HG02852 (cell line): ENCODE measurements around the gene CHCHD3.
A peak's percentile ranks its signal among the peaks of the same experiment; 100 is the strongest.

Experiments used
- ATAC-seq: cut with Tn5 transposase; IDR thresholded peaks from one replicate; pipeline ENCODE4 v1.9.1; 2021; ENCODE audit warnings: mild to moderate bottlenecking, moderate library complexity; ENCODE audit not compliant: unreplicated experiment

The CHCHD3 gene

DNA sequence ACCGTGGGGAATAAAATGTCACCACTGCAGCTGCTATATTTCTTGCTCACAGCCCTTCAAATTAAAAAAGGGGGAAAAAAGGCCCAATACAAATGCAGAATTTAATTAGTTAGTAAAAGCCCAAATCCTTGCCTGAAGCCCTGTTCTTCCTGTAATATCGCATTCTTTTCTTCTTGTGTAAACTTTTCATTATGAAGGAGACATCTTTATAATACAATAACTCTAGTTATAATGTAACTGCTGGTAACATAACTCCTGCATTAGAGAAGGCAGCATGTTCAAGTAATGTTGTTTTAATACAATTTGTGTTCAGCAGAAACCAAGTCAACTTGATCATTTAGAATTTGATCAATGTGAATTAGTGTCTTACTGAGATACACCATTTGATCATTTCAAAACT is 250.9 kb downstream of the CHCHD3 start:
- ATAC-seq: no peak

- peak; percentile 52 for ATAC-seq
Observed at GRCh38 chr7:132828502-132828901, 253.4 kb downstream of the CHCHD3 start.

DNA sequence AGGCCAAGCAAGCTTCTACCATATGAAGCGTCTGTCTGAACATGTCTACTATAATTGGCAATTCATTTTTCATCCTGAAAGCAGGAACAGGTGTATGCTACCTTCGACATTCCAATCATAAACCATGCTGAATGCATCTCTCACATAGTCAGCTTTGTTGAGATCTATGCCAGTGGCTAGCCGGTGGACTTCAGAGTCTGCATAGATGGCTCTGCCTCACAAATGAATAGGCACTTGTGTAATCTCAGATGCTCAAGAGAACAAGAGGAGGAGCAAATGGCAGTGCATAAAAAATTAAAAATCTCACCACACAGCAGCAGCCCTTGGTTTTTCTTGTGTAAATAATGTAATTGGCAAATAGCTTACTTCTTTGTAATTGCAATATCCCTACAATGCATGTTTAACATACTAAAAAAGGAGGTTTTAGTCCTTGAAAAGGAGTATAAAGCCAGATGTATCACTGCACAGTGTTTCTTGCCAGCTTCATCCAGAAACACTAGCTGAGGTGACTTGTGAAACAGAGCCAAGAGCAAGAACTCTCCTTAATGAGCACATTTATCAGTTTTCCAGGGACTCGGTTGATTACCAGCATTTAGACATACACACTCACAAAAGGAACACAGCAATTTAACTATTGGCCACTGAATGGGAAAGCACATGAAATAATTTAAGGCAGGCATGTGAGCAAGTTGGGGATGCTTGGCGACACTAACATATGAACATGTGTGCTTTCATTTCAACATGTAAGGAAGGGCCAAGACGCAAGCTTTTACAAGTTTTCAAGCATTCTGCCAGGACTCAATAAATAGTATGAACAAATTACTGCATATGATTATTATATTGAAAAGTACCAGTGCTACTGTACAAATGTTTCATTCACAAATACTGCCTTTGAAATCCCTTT is 255.7 kb downstream of the CHCHD3 start:
- ATAC-seq: no peak

DNA sequence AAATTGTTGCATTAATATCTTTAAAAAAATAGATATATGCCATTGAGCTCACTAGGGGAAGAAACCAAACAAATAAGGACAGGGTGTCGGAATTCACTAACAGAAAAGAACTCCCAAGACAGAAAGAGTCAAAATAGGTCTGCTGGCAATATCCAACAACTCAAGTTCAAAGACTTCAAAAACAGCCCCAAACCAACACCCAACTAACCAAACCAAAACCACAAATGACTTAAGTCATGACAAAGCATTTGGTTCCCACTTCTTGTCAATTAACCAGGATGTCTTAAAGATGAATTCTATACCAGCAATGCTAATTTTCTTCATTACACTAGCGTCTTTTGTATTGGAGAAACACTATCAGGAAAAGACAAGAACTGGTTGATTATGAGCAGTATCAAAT is 256.7 kb downstream of the CHCHD3 start:
- no peak for ATAC-seq

DNA sequence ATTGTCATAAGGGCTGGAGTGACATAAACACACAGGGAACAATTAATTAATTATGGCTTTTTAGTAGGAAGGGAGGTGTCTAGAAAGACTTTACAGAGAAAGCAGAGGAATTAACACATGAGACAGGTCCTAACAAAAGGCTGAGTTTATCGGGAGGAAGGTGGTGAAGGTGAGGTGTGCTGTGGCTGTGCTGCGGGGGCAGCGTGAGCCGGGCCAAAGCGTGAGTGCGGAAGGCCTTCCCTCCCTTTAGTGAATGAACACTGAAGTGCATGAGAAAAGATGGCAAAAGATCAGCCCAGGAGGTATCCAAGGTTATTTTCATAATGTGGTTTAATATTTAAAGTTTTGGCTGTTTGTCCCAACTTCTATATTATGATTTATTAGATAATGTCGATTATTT is 262.2 kb downstream of the CHCHD3 start:
- ATAC-seq: no peak

DNA sequence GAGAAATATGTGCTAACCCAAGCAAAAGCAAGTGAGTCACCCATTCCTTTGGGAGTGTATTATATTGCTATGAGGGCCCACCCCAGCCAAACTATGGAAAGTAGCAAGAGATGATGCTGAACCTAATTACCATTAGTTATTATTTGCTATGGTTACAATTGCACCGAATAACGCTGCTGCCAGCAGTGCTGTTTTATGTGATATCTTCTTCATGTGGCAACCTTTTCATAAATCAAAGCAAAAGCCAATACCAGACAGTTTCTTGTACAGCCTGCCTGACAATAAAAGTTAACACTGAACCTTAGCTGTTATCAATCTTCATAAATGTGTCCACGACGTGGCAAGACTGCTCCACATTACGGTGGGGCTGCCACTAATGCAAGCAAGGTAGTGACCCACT is 263.9 kb downstream of the CHCHD3 start:
- ATAC-seq: no peak

- ATAC-seq: no peak
Observed at GRCh38 chr7:132815696-132816311, 266.1 kb downstream of the CHCHD3 start.

- ATAC-seq: no peak
Observed at GRCh38 chr7:132815130-132815529, 266.8 kb downstream of the CHCHD3 start.

DNA sequence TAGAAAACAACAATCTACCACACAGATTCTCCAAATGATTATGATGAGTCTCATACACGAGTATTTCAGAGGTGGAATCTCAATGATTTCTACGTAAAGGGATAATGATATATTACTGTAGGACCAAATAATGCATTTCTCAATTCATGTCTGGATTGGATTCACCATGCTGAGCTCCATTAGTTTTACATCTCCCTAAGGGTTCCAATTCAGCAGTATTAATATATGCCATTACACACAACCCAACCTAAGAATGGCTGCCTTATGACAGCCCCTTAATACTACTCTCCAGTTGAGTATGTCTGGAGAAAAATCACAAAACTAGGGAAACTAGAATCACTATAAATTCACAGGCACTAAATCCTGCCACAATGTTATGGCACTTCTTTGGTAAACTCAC is 271.3 kb downstream of the CHCHD3 start:
- no peak for ATAC-seq

DNA sequence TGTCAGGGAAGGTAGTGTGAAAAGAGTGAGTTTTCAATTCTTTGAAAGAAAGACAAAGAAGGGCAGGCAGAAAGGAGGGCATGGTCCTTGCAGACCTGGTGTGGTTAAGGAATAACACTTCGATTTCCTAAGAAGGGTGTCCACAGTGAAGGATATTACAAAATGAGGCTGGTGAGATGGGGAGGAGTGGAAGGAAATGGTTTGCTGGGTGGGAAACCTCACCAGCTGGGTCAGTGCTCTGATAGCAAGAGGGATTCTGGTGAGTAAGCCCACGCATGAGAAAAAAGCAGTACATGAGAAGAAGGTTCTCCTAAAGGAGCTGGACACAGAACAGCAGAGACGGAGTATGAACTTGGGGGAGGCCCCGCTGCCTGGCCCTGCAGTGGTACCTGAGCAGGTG is 275.1 kb downstream of the CHCHD3 start:
- ATAC-seq: no peak

DNA sequence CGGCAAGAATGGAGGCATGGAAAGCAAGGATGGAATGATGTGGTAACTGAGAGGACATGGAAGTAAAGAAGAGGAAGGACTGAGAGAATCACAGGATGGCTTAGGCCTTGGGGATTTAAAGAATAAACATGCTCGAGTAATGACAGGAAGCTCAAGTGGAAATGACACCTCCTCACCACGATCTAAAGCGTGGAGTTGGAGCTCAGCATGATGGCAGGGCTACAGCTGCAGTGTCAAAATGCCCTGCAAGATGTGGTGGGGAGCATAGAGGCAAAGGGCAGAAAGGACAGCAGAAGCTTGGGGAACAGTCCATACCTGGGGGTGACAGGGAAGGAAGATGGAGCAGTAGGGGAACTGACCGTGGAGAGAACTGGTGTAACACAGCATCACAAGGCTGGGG is 276.1 kb downstream of the CHCHD3 start:
- no peak for ATAC-seq

GRCh38 chr7:132804849-132805485 is 276.9 kb downstream of the CHCHD3 start:
- no peak for ATAC-seq

DNA sequence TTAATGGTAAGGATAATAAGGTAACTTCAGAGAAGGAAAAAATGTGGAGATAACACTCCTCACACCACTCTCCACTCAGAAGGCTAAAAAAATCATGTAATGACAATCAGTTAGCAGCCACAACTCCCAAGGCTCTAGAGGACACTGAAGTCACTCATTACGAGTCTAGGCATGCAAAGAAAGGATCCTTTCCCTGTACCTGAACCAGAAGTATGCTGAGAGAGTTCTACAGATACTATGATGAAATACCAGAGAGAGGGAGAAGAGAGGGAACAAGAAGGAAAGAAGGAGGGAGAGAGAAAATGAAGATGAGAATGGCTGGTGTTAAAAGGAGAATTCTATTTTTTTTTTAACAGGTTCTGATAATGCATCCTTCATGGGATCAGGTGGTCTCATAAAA is 281.4 kb downstream of the CHCHD3 start:
- ATAC-seq: no peak

- ATAC-seq: no peak
Observed at GRCh38 chr7:132799081-132799413, 282.8 kb downstream of the CHCHD3 start.

- ATAC-seq: no peak
Observed at GRCh38 chr7:132797152-132797551, 284.7 kb downstream of the CHCHD3 start.

DNA sequence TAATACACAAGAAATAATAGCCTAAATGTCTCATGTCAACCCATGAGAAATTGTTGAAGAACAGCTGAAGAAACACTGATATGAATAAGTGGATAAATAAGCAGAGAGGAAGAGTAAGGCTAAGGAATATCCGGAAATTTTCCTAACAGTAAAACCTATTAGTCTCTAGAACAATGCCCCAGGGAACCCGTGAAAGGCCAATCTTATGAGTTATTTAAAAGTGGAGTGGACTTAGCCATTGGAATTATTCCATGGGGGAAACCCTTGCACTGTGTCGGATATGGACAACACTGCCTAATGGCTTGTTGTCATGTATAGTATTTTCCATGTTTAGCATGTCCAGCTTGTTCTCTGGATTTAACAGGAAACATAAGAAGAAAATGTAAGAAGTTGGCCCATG is 288.4 kb downstream of the CHCHD3 start:
- ATAC-seq: no peak

DNA sequence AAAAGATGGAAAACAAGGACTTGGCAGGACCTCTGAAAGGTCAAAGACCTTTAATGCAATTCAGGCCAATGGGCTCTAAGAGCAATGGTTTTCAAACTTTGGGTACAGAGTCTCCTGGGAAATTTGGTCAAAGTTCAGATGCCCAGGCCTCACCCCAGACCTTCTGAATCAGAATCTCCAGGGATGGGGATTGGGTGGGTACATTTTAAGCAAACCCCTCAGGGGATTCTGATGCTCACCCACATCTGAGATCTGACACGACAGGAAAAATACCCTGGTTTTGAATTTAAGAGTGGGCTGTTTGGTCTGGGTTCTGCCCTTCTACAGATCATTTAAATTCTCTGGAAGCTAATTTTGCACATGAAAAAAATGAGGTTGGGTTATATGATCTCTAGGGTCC is 290.9 kb downstream of the CHCHD3 start:
- ATAC-seq: no peak

DNA sequence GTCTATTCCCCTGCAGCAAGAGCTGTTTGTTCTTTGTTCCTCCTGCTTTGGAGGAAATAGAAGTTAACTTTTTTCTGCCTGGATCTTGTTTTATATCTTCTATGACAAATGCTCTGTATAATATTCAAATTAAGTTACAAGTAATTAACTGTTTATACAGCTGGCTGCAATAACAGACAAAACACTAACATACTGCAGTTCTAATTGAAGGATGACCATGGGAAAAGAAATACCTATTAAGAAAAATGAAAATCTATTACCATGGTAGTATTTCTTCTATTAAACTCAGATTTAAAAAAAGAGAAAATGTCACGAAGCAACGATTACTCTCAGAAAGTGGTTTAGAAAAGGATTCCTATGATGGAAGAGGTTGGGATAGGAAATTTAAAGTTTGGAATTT is 291.8 kb downstream of the CHCHD3 start:
- ATAC-seq: no peak

DNA sequence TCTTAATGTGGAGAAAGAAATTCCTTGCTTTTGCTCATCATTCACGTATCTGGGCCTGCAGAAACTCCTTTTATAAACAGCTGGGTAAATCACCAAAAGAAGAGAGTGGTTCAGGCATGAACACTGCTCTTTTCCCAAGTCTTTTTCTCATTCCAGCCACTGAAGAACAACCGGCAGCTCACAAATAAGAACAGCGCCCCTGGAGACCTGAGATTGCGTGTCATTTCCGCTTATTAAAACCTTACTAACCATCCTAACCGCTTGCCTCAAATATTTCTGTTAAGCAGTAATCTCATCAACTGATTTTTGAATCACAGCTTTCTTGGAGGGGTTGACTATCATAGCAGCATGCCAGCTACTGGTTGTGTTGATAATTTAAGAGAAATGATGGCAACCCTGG is 292.6 kb downstream of the CHCHD3 start:
- no peak for ATAC-seq

DNA sequence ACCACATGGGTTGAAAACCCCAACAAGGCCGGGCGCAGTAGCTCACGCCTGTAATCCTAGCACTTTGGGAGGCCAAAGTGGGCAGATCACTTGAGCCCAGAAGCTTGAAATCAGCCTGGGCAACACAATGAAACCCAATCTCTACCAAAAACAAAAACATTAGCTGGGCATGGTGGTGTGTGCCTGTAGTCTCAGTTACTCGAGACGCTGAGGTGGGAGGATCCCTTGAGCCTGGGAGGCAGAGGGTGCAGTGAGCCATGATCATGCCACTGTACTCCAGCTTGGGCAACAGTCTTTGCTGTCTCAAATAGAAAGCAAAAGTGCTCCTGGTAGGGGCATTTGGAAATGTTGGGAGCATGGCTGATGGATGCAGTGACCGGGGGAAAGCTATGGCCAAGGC is 296.0 kb downstream of the CHCHD3 start:
- ATAC-seq: no peak

DNA sequence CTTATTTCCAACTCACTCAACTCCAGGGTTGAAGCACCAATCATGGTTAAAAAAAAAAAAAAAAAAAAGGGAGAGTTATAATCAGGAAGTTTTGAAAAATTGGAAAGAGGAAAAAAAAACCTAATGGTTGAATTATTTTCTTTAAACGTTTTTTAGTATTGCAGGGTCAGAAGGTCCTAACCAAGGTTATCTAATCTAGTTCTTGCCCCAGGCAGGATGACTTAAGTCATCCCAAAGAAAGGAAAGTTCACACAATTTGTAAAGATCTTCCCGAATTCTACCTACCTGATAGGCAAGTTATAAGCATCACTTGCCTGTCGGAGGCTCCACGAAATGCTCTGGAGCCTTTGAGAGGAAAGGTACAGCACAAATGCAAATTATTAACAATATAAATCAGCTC is 297.5 kb downstream of the CHCHD3 start:
- no peak for ATAC-seq

DNA sequence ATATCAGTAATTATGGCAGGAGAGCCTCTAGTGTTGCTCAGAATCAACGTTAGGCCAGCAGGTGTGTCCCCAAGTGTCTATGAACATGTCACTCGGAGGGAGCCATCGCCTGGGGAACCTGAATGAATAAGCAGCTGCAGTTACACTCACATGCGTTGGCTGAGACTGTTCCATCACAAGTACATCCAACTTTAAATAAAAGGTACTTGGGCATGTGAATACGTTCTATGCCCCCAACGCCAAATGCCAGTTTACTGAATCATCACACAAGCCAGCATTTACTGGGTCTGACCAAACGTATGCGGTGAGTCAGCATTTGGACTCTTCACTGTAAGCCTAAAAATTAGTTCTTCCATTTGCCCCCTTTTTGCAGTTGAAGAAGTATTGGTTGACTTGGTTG is 298.1 kb downstream of the CHCHD3 start:
- no peak for ATAC-seq
